Effector memory CD8-positive, alpha-beta T cell (primary cell): ENCODE data around the gene TLCD4.
"Not testable (repeated sequence)": the region's sequence is repeated elsewhere in the genome, so short reads cannot be mapped to it uniquely, and the experiment has no call there.

Experiments
- ATAC-seq: fragments of 150-1000 bp; cut with Tn5 transposase; replicated peaks from 2 replicates; pipeline ENCODE4 v1.10.0; 2021; ENCODE audit warnings: mild to moderate bottlenecking, moderate library complexity
- DNase-seq, 3 experiments: peaks; one replicate each; pipeline ENCODE4 v3.0.0; 2021
- H3K27ac Mint-ChIP-seq, 2 donors: one replicate each; pipeline ENCODE4 v1.8.0; 2022; ENCODE audit warnings: mild to moderate bottlenecking in 2 of 2, mixed read lengths in 2 of 2, moderate library complexity in 2 of 2
- H3K27me3 Mint-ChIP-seq, 2 donors: one replicate each; pipeline ENCODE4 v1.8.0; 2022; ENCODE audit warnings: mixed read lengths in 2 of 2
- H3K36me3 Mint-ChIP-seq: one replicate; pipeline ENCODE4 v1.8.0; 2022; ENCODE audit warnings: mild to moderate bottlenecking, moderate library complexity, mixed read lengths; ENCODE audit not compliant: insufficient read depth
- H3K4me1 Mint-ChIP-seq, 2 donors: one replicate each; pipeline ENCODE4 v1.8.0; 2022; ENCODE audit warnings: low read depth in 2 of 2, mixed read lengths in 2 of 2
- H3K4me3 Mint-ChIP-seq, 2 donors: one replicate each; pipeline ENCODE4 v1.8.0; 2022; ENCODE audit warnings: mild to moderate bottlenecking in 2 of 2, mixed read lengths in 2 of 2, moderate library complexity in 2 of 2
- H3K9me3 Mint-ChIP-seq, 2 donors: one replicate each; pipeline ENCODE4 v1.8.0; 2022; ENCODE audit warnings: mixed read lengths in 2 of 2

TLCD4 gene

GRCh38 chr1:95139039-95139438 lies 21.9 kb downstream of the TLCD4 start:
- DNase-seq (no peak), ATAC-seq (no peak)
- H3K27ac Mint-ChIP-seq: no peak overlapping the region
- H3K27me3 Mint-ChIP-seq: peaks cover 19% of the 10 kb centered on the region in 2 donors
- no peak overlapping the region for H3K4me3 Mint-ChIP-seq
- no peaks in the 10 kb centered on the region for H3K4me1 Mint-ChIP-seq
- no peaks in the 10 kb centered on the region for H3K9me3 Mint-ChIP-seq
- H3K36me3 Mint-ChIP-seq: no peaks in the 10 kb centered on the region

- Mint-ChIP-seq H3K4me3 (no peak overlapping the region), H3K27ac (no peak overlapping the region), H3K4me1 (no peaks in the 10 kb centered on the region), H3K27me3 (peaks cover 19% of the 10 kb centered on the region in 2 donors), H3K36me3 (no peaks in the 10 kb centered on the region), H3K9me3 (no peaks in the 10 kb centered on the region)
- ATAC-seq (no peak), DNase-seq (no peak)
These were observed 23.6 kb downstream of the TLCD4 start for GRCh38 chr1:95140791-95141190.

- H3K4me3 Mint-ChIP-seq: no peak overlapping the region
- no peaks in the 10 kb centered on the region for H3K27me3 Mint-ChIP-seq
- no peak for ATAC-seq
- DNase-seq: no peak
- H3K4me1 Mint-ChIP-seq: no peaks in the 10 kb centered on the region
- H3K36me3 Mint-ChIP-seq: no peaks in the 10 kb centered on the region
- H3K9me3 Mint-ChIP-seq: no peaks in the 10 kb centered on the region
- H3K27ac Mint-ChIP-seq: no peak overlapping the region
These were observed 28.3 kb downstream of the TLCD4 start for GRCh38 chr1:95145493-95145892.

- Mint-ChIP-seq H3K4me1 (no peaks in the 10 kb centered on the region), H3K36me3 (no peaks in the 10 kb centered on the region), H3K27ac (no peak overlapping the region), H3K27me3 (no peaks in the 10 kb centered on the region), H3K9me3 (no peaks in the 10 kb centered on the region), H3K4me3 (no peak overlapping the region)
- ATAC-seq (no peak), DNase-seq (no peak)
These were observed 29.5 kb downstream of the TLCD4 start for GRCh38 chr1:95146637-95147036.

- no peaks in the 10 kb centered on the region for H3K4me1 Mint-ChIP-seq
These were observed 36.9 kb downstream of the TLCD4 start for GRCh38 chr1:95154096-95154495.

GRCh38 chr1:95165569-95165968 lies 48.4 kb downstream of the TLCD4 start:
- H3K36me3 Mint-ChIP-seq, H3K9me3 Mint-ChIP-seq, ATAC-seq, H3K4me1 Mint-ChIP-seq, H3K4me3 Mint-ChIP-seq, DNase-seq, H3K27ac Mint-ChIP-seq: not testable (repeated sequence)
- peaks cover 18 to 38% of the 10 kb centered on the region in 2 donors for H3K27me3 Mint-ChIP-seq

More at GRCh38 chr1:95154096-95154495, 36.9 kb downstream of the TLCD4 start:
- H3K36me3 Mint-ChIP-seq: no peaks in the 10 kb centered on the region
- no peaks in the 10 kb centered on the region for H3K9me3 Mint-ChIP-seq
- no peak overlapping the region for H3K4me3 Mint-ChIP-seq
- no peak for ATAC-seq
- no peak for DNase-seq
- H3K27ac Mint-ChIP-seq: no peak overlapping the region
- peaks cover 0 to 7% of the 10 kb centered on the region in 2 donors for H3K27me3 Mint-ChIP-seq
